Left hindlimb (tissue), 1 donor: ENCODE measurements around the gene TRPV4.

ENCODE experiments used
- DNase-seq: peaks from one replicate; pipeline ENCODE4 v3.0.0-alpha.2; 2018

The TRPV4 gene

DNA sequence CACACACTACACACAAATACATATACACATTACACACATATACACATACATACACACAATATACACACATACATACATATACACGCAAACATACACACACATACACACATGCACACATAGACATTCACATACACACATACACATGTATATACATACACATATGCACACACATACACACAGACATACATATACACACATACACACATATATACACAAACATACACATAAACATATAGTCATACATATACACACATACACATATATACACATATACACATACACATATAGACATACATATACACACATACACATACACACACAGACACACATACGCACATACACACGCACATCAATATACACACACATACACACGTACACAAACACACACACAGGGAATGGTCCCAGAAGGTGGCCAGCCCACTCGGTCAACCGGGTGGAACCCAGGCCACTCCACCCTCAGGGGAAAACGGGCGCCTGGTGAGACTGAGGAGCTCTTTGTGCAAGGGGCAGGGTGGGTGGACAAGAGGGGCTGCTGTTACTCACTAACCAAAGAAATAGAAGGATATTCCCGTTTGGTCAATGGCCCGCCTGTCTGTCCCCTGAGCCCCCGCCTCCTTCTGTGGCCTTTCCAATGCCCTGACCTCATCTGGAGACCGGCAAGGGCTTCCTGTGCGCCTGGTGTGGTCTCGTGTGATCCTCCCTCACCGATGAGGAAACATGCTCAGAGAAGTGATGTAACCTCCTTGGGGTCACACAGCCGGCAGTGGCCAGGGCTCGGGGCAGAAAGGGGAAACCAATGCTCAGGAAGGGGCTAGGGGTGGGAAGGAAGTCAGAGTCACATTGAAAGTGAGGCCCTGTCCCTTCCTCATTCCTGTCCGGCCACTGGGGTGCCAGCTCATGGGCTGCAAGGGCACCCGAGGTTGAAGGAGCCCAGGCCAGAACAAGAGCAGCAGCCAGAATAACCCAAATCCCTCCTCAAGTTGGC, 5.3 kb downstream of the TRPV4 start:
- no peak for DNase-seq

DNA sequence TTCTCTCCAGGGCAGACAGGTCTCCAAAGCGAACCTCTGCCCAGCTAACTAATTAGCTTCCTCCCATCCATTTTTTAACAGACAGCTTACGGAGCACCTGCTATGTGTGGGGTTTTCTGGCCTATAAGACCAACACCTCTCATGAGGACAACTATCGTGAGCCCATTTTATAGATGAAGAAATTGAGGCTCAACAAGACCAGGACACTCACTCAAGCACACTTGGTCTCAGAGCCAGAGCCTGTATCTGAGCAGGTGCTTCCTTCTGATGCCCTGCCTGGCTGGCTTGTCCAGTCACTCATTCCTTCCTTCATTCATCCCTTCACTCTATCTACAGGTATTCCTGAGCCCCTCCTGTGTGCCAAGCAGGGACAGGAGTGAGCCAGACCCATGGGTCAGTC, 6.1 kb downstream of the TRPV4 start:
- DNase-seq: no peak

DNA sequence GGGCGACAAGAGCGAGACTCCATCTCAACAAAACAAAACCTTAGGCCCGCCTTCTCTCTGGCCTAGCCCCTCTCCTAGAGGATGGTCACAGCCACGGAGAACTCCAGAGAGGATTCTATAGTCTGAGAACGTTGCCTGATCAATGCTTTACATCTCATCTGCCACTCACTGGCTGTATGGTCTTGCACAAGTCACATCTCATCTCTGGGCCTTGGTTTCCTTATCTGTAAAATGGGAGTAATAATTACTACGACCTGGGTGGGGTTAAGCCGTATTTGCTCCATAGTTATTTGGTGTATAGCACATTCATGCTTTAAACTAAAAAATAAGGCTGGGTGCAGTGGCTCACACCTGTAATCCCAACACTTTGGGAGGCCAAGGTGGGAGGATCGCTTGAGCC, 8.5 kb downstream of the TRPV4 start:
- DNase-seq: no peak

DNA sequence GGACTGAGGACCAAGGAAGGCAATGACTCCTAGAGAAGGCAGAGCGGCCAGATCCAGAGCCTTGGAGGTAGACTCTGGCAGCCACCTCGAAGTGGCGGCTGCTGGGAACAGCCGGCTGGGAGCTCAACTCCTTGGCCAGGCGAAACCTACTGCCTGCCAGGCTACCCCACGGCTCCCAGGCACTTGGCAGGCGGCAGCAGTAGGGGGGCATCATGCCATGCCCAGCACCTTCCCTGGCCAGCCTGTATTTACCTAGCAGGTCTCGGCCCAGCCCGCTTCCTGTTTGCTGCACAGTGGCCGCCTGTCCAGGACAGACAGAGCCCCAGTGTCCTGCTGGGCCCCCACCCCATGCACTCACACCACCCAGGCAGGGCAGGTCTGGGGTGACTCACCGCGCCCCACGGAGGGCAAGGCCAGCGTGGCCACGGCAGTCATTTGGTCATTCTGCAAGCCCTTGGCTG, 10.2 kb downstream of the TRPV4 start:
- DNase-seq: peak; percentile 82

DNA sequence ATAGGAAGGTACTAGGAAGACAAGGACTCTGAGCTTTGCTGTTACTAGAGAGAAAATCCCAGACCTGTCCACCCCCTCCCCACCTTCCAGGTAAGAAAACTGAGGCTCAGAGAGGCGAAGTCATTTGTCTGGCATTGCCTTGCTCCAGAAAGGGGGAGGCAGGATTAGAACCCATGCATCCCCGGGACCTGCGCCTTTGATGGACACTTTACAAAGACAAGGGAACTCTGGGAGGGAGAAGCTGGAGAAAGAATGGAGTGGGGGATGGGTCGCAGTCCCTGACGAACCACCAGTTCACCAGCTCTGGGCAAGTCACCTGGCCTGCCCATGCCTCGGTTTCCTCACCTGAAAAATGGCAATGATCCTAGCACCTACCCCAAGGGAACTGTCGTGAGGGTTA, 10.8 kb downstream of the TRPV4 start:
- no peak for DNase-seq

DNA sequence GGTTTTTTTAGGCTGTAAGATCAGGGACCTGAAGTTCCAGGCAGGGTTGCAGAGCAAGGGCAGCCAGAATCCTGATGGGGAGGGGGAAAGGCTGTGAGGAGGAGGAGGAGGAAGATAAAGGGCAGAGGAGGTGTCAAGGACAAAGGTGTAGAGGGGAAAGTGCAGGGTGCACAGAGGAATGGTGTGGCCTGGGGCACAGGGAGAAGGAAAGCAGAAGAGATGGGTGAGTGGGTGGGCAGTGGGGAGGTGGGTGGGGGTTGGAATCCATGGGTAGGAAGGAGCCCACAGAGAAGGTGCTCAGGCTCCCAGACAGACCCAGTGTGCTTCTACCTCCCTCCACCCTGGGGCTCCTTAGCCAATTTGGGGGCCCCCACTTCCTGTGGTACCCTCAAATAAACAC, 11.2 kb downstream of the TRPV4 start:
- no peak for DNase-seq

DNA sequence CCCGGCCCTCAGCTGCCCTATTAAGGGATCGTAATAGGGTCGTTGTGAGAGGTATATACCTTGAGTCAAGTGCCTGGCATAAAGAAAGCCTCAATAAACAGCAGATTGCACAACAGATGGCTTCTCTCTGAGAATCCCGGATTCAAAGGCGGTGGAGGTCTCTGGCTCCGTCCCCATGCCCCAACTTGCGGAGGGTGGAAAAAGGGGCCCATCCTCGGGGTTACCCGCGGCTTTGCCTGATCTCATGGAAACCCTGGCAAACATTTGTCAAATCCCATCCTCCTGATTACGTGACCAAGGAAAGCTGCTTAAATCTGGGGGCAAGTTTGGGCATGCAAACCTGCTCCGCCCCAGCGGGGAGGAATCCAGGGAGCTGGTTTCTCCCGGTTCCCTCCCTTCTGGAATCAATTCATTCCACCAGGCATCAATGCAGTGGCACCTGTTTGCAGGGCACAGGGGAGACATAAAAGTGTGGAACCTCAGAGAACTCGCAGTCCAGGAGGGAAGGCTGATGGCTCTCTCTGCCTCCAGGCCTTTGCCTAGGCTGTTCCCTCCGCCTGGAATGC, 12.3 kb downstream of the TRPV4 start:
- no peak for DNase-seq

DNA sequence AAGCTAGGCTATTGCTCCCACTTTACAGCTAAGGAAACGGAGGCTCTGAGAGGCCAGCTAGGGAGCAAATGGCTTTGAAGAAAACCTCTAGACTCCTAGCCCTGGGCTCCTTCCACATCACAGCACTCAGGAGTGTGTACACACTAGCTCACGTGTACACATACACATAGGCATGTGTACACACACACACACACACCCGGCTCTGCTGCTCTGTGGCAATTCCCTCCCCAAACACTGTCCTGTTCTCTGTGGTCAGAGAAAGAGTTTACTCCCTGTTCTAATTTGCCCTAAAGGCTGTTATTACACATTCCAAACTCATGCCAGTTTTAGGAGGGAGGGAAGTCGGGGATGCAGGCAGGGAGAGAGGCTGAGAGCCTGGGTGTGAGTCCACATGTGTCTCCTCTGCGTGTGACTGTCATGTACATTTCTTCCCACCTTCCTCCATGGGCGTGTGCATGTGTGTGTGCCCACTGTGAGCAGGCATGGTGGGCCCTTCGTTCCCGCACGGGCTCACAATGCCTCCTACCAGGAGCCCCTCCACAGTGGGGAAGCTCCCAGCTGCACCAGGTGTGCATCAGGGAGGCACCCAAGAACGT, 14.2 kb downstream of the TRPV4 start:
- peak; percentile 36 for DNase-seq

DNA sequence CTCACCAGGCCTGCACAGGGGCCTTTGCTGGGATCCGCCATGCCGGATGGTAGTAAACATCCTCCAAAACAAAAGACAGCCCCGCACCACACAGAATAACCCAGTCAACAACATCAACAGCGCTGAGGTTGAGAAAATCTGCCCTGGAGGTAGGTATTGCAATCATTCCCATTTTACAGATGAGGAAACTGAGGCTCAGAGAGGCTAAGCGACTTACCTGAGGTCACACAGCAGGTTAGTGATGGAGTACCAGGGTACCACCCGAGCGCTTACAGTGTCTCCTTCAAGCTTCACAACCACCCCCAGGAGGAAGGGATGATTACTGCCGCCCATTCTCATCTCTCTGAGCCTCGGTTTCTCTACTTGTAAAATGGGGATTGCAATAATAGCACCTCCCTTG, 14.9 kb downstream of the TRPV4 start:
- no peak for DNase-seq

DNA sequence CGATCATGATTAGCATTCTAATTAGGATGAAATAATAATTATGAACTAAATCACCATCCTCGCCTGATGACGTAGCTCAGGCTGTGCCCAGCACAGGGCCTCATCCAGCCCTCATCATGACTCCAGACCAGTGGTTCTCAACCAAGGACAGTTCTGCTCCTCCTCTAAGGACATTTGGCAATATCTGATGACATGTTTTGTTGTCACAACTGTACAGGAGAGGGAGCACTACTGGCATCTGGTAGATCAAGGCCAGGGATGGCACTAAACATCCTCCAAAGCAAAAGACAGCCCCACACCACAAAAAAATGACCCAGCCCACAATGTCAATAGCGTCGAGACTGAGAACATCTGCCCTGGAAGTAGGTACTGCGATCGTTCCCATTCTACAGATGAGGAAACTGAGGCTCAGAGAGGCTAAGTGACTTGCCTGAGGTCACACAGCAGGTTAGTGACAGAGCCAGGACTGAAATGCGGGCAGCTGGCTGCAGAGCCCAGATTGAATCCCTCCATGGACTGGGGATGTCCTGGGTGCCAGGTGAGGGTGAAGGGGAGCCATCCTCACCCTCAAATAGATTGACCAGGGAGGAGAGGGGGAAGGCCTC, 15.5 kb downstream of the TRPV4 start:
- DNase-seq: no peak

DNA sequence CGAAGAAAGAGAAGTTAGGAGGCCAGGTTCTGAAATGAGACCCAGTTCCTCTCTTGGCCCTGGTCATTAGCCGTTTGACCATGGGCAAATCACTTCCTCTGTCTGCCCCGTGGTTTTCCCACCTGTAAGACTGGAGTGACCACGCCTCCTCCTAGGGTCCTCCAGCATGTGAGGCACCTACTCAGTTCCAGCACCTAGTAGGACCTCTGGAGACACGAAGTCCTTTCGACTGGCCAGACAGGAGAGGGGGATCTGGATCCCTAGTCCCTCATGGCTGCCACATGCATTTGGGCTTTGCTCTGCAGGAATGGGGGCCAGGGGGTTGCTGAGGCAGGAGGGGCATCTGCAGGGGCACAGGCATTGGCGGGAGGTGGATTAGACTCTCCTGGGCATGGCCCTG, 16.3 kb downstream of the TRPV4 start:
- no peak for DNase-seq

DNA sequence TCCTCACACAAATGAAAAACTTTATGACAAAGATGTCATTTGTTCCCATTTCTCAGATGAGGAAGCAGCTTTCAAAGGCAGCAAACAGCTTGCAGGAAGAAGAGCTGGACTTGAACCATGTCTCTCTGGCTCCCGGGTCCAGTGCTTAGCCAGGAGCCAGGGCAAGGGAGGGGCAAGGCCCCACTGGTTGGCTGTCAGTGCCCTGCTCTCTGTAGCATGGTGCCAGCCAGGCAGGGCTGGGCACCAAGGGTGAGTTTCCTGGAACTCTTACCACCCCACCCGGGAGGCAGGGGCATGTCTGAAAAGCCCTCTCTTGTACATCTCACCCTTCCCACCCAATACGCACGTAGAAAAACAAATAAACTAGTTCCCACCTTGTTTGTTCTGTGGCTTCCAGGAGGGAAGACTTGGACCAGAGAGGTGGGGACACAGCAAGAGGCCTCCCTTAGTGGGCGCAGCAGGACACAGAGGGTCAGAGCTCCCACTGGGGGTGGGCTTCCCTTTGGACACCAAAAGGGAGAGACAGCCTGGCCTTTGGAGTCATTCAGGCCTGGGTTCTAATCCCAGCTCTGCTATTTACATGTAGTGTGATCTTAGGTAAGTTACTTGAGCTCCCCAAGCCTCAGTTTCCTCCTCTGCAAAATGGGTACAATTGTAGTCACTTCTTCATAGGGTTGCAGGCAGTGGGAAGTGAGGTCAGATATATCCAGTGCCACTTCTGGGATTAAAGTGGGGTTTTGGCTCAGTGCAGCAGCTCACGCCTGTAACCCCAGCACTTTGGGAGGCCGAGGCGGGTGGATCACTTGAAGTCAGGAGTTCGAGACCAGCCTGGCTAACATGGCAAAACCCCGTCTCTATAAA, 17.2 kb downstream of the TRPV4 start:
- peak; percentile 71 for DNase-seq

DNA sequence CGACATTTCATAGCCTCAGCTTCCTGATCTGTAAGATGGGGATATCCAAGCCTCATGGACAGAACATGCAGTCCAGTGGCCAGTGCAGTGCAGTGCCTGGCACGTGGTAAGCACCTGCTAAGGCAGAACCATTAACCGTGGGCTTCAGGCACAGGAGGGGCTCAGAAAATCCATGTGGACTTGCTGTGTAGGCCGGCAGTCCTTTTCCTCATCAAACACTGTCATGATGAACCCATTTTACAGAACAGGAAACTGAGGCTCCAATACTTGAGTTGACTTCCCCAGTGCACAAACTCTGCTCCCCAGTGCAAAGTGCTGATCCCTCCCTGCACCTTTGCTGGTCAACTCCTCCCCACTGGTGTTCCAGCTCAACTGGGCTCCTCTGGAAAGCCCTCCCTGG, 18.0 kb downstream of the TRPV4 start:
- no peak for DNase-seq

DNA sequence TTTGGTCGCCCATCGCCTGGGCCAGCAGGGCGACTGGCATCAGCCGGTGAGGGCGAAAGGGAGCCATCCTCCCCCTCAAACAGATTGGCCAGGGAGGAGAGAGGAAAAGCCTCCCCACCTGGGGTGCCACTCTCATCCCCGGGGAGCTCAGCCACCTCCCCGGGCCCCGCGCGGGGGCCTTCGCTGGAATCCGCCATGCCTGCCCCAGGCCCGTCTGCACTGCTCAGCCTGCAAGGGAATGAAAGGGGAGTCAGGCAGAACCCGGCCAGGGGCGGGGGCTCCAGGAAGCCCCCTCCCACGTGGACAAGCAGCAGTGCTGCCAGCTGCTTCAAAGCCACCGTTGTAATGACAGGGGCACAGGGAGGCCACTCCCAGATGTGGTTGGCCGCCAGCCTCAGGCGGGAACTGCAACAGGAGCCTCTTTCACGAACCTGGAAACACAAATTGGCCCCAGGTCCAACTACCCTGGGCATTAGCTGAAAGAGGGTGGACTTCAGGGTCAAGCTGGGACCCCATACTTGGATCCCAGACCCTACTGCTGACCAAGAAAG, 18.5 kb downstream of the TRPV4 start:
- DNase-seq: peak; percentile 75

DNA sequence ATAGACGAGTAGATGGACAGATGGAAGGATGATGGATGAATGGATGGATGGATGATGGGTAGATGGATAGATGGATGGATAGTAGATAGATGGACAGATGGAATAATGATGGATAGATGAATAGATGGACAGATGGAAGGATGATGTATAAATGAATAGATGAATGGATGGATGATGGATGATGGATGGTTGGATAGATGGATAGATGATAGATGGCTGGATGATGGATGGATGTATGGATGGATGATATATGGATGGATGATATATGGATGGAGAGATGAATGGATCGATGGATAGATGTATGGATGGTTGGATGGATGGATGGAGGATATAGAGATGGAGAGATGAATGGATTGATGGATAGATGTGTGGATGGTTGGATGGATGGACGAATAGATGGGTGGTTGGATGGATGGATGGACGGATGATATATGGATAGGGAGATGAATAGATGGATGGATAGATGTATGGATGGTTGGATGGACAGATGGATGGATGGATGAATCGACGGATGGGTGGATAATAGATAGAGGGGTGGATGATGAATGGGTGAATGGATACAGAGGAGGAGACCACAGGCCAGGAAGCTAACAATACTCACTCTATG, 19.3 kb downstream of the TRPV4 start:
- no peak for DNase-seq

DNA sequence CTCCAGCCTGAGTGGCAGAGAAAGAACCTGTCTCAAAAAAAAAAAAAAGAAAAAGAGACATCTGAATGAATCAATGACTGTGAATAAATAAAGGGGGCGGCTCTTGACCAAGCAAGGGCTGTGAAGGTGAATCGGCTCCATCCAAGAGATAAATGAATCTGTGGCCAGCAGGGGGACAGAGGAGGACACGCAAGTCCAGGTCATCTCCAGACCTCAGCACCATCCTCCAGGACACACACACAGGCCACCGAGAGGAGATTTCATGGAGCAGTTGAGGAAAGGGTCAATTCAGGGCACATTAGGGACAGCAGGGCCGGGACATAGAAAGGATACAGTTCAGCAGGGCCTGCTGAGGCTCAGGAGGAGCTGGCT, 21.6 kb downstream of the TRPV4 start:
- DNase-seq: no peak

DNA sequence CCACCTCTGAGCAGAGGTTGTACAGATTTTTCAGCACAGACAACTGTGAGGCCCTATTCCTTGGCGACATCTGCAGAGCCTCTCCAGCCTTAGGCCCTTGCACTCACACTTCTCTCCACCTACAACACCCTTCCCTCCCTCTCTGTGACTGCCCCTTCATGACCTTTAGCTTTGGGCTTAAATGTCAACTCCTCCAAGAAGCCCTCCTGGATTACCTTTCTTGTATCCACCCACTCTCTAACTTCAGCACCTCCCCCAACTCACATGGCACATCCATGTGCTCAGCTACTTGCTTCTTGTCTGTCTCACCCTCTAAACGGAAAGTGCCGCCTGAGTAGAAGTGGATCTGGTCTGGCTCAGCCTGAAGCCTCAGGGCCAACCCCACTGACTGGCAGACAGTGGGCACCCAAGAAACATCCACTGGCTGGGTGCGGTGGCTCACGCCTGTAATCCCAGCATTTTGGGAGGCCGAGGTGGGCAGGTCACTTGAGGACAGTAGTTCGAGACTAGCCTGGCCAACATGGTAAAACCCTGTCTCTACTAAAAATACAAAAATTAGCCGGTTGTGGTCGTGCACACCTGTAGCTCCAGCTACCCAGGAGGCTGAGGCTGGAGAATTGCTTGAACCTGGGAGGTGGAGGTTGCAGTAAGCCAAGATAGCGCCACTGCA, 22.1 kb downstream of the TRPV4 start:
- DNase-seq: no peak

DNA sequence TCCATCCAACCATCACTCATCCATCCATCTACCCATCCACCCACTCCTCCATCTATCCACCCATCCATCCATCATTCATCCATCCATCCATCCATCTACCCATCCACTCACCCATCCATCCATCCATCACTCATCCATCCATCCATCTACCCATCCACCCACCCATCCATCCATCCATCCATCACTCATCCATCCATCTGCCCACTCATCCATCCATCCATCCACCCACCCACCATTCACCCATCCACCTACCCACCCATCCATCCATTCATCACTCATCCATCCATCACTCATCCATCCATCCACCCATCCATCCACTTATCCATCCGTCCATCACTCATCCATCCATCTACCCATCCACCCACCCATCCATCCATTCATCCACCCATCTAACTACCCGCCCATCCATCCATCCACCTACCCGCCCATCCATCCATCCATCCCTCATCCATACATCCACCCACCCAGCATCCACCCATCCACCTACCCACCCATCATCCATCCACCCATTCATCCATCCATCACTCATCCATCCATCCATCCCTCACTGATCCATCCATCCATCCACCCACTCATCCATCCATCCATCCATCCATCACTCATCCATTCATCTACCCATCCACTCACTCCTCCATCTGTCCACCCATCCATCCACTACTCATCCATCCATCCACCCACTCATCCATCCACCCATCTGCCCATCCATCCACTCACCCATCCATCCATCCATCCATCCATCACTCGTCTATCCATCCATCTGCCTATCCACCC, 24.1 kb downstream of the TRPV4 start:
- DNase-seq: no peak

DNA sequence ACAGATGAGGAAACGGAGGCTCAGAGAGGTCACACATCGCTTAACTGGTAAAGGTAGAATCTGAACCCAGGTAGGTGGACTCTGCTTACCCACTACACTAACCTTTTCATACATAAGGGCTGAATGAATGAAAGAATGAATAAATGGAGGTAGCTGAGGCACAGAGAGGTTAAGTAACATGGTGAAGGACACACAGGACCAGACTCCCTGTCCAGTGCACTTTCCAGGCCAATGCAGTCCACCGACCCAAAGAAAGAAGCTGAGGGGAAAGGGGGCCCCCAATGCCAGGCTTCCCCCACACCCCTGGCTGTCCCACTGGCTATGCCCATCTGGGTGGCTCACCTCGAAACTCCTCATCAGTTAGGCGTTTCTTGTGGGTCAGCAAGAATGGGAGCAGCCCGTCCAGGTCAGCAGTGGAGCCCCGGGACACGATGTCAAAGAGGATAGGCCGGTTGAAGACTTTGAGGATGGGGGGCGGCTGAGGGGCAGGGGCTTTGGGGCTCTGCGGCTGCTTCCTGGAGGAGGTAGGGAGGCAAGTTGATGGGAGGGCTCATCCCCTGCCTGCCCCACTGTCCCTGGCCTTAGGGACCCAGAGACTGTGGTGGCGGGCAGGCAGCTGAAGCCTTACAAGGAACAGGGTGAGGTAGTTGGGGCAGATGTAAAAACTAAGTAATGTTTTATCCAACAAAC, 25.1 kb downstream of the TRPV4 start:
- DNase-seq: no peak
